A673 (cell line): ENCODE measurements around the gene PSORS1C1. TPM values are rescaled to one million over a fixed set of nuclear protein-coding genes. Genes with fewer than 3 reads are reported as not detected.

ENCODE experiments used
- BruUV-seq: library from RNA; stranded (reverse); fragments of 400-500 nt; replicated peaks from 2 replicates; lab custom pipeline; 2021; lab: Mats Ljungman, UMichigan
- CTCF ChIA-PET: fragments of 300-600 bp; sonication (Branson Sonifier 250); formaldehyde crosslinking; loops from one replicate; lab custom pipeline; 2022; ENCODE audit warnings: antibody characterized with exemption; lab: Charles Lee
- POLR2A ChIA-PET: fragments of 300-600 bp; sonication (Branson Sonifier 250); formaldehyde crosslinking; loops from one replicate; lab custom pipeline; 2022; ENCODE audit warnings: antibody characterized with exemption; ENCODE audit not compliant: low non-redundant PET; lab: Charles Lee
- DNase-seq: peaks from one replicate; pipeline ENCODE4 v3.0.0-alpha.2; 2015; ENCODE audit warnings: low spot score
- H3K27ac ChIP-seq: fragments of 200-600 bp; sonication (generic); 2 replicates; pipeline ENCODE4 v1.5.1; 2016; ENCODE audit warnings: mixed run types, low read depth, mild to moderate bottlenecking, mixed read lengths, antibody characterized with exemption, low read length; ENCODE audit not compliant: poor library complexity, severe bottlenecking
- H3K27me3 ChIP-seq: fragments of 200-600 bp; sonication (generic); replicated peaks from 2 replicates; pipeline ENCODE4 v1.6.1; 2017; ENCODE audit warnings: mixed run types, low read depth, mild to moderate bottlenecking, mixed read lengths, antibody characterized with exemption, low read length; ENCODE audit not compliant: insufficient read depth, poor library complexity
- H3K36me3 ChIP-seq: fragments of 200-600 bp; sonication (generic); 2 replicates; pipeline ENCODE4 v1.6.1; 2016; ENCODE audit warnings: mixed run types, mild to moderate bottlenecking, mixed read lengths, antibody characterized with exemption, low read length; ENCODE audit not compliant: insufficient read depth, poor library complexity, severe bottlenecking
- H3K4me1 ChIP-seq: fragments of 200-600 bp; sonication (generic); 2 replicates; pipeline ENCODE4 v1.6.1; 2017; ENCODE audit warnings: mixed run types, mild to moderate bottlenecking, mixed read lengths, antibody characterized with exemption, low read length; ENCODE audit not compliant: insufficient read depth, poor library complexity, severe bottlenecking
- H3K4me3 ChIP-seq: fragments of 200-600 bp; sonication (generic); 2 replicates; pipeline ENCODE4 v1.5.1; 2016; ENCODE audit warnings: low read depth, mixed run types, mild to moderate bottlenecking, mixed read lengths, low read length; ENCODE audit not compliant: poor library complexity, severe bottlenecking
- H3K9me3 ChIP-seq: fragments of 200-600 bp; sonication (generic); 2 replicates; pipeline ENCODE4 v1.6.1; 2016; ENCODE audit warnings: mixed run types, low read depth, mild to moderate bottlenecking, mixed read lengths, antibody characterized with exemption, low read length; ENCODE audit not compliant: poor library complexity, severe bottlenecking
- CTCF ChIP-seq: fragments of 300-800, 200-600 bp; sonication (generic); conservative IDR thresholded peaks from 2 replicates; pipeline ENCODE4 v1.5.1; 2017; ENCODE audit warnings: low read depth, mild to moderate bottlenecking, antibody characterized with exemption, low read length, moderate library complexity, mixed read lengths
- EZH2 ChIP-seq: fragments of 200-600 bp; sonication (generic); IDR thresholded peaks from 2 replicates; pipeline ENCODE4 v1.6.1; 2017; ENCODE audit warnings: borderline replicate concordance, low read depth, mild to moderate bottlenecking, mixed read lengths, antibody characterized with exemption, low read length; ENCODE audit not compliant: poor library complexity, severe bottlenecking
- intact Hi-C: fragments of 100-400 bp; cut with micrococcal nuclease; formaldehyde crosslinking; loops from one replicate; pipeline ENCODE4 v1.10.0; 2022; ENCODE audit not compliant: unreplicated experiment
- total RNA-seq: library from RNA; stranded (reverse); gene quantifications from 2 replicates; pipeline ENCODE4 v1.2.3, GENCODE V29; 2021

PSORS1C1 gene
- total RNA-seq, 1 experiment from 2014 or later, result not detected

- ChIA-PET POLR2A (no interaction called here), CTCF (no interaction called here)
- TF ChIP-seq EZH2 (no peak), CTCF (no peak)
- H3K4me1 ChIP-seq, result peaks cover 10% of the 10 kb centered on the region
- BruUV-seq, result no TSS peak
- no peak overlapping the region for H3K4me3 ChIP-seq
- H3K27me3 ChIP-seq, result no peaks in the 10 kb centered on the region
- intact Hi-C loops, result no loop called here
- no peaks in the 10 kb centered on the region for H3K9me3 ChIP-seq
- no peak for DNase-seq
- H3K27ac ChIP-seq, result no peak overlapping the region
- H3K36me3 ChIP-seq, result no peaks in the 10 kb centered on the region
Measured at GRCh38 chr6:31098449-31098938, 16.1 kb upstream of the PSORS1C1 start.

DNA sequence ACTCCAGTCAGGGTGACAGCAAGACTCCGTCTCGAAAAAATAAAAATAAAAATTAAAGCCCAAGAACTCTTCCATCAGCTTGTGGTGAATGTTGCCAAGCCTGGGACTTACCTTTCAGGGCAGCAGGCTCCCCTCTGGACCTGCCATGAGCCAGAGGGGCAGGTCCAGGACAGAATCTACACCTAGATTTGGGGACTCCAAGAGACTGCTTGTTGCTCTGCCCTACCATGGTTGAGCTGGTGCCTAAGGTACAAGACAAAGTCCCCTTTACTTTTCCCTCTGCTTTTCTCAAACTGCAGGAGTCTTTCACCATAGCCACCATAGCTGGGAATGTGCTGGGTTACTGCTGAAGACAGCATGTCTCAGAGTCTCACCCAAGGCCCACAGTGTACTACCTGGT is 11.5 kb upstream of the PSORS1C1 start:
- intact Hi-C loops, result no loop called here
- ChIA-PET CTCF (no interaction called here), POLR2A (no interaction called here)
- H3K4me1 ChIP-seq, result no peaks in the 10 kb centered on the region
- no peak for DNase-seq
- H3K9me3 ChIP-seq, result no peaks in the 10 kb centered on the region
- no peaks in the 10 kb centered on the region for H3K36me3 ChIP-seq
- H3K4me3 ChIP-seq, result no peak overlapping the region
- no peaks in the 10 kb centered on the region for H3K27me3 ChIP-seq
- no peak for TF ChIP-seq CTCF
- no peak overlapping the region for H3K27ac ChIP-seq
- no TSS peak for BruUV-seq

GRCh38 chr6:31107052-31107451 is 7.5 kb upstream of the PSORS1C1 start:
- DNase-seq, result no peak
- BruUV-seq, result no TSS peak
- CTCF ChIA-PET, result no interaction called here
- TF ChIP-seq EZH2 (no peak), CTCF (no peak)
- POLR2A ChIA-PET, result no interaction called here
- H3K4me3 ChIP-seq, result no peak overlapping the region
- no peak overlapping the region for H3K27ac ChIP-seq
- no peaks in the 10 kb centered on the region for H3K27me3 ChIP-seq
- H3K9me3 ChIP-seq, result no peaks in the 10 kb centered on the region
- H3K36me3 ChIP-seq, result no peaks in the 10 kb centered on the region
- intact Hi-C loops, result no loop called here
- no peaks in the 10 kb centered on the region for H3K4me1 ChIP-seq
